ENCODE measurements around the gene EBF3. TPM values are rescaled to one million over a fixed set of nuclear protein-coding genes. Genes with fewer than 3 reads are reported as not detected.
"Not testable (repeated sequence)": the region's sequence is repeated elsewhere in the genome, so short reads cannot be mapped to it uniquely, and the experiment has no call there.

EBF3 gene
- polyA plus RNA-seq, 2 donors: 0.57 to 0.58 TPM

GRCh38 chr10:129921801-129922597 lies 42.1 kb downstream of the EBF3 start:
- no peaks in the 10 kb centered on the region for H3K36me3 ChIP-seq (ENCODE audit: control insufficient read depth in 2 of 2, insufficient read depth in 2 of 2, low read length in 1 of 2)
- H3K9me3 ChIP-seq (ENCODE audit: control insufficient read depth in 2 of 2, insufficient read depth in 1 of 2, low read depth in 1 of 2, low read length in 1 of 2): peaks cover 0 to 3% of the 10 kb centered on the region in 2 donors
- no peaks in the 10 kb centered on the region for H3K27me3 ChIP-seq (ENCODE audit: control insufficient read depth in 1 of 2, insufficient read depth in 2 of 2, low read length in 2 of 2)
- no peak overlapping the region for H3K27ac ChIP-seq (ENCODE audit: low read depth in 2 of 2, low read length in 1 of 2)
- no peaks in the 10 kb centered on the region for H3K4me1 ChIP-seq (ENCODE audit: control insufficient read depth in 2 of 2, insufficient read depth in 2 of 2, low read length in 1 of 2)
- 87 to 88% methylated on average over 16 of the region's 16 CpGs for WGBS, 2 donors
- no peak overlapping the region for H3K4me3 ChIP-seq (ENCODE audit: low read depth in 1 of 2, low read length in 2 of 2)

GRCh38 chr10:129921065-129921670 lies 42.9 kb downstream of the EBF3 start:
- H3K36me3 ChIP-seq (ENCODE audit: control insufficient read depth in 2 of 2, insufficient read depth in 2 of 2, low read length in 1 of 2): no peaks in the 10 kb centered on the region
- H3K9me3 ChIP-seq (ENCODE audit: control insufficient read depth in 2 of 2, insufficient read depth in 1 of 2, low read depth in 1 of 2, low read length in 1 of 2): peaks cover 0 to 3% of the 10 kb centered on the region in 2 donors
- H3K27ac ChIP-seq (ENCODE audit: low read depth in 2 of 2, low read length in 1 of 2): no peak overlapping the region
- no peaks in the 10 kb centered on the region for H3K4me1 ChIP-seq (ENCODE audit: control insufficient read depth in 2 of 2, insufficient read depth in 2 of 2, low read length in 1 of 2)
- WGBS, 2 donors: 84 to 87% methylated on average over 18 of the region's 18 CpGs
- no peaks in the 10 kb centered on the region for H3K27me3 ChIP-seq (ENCODE audit: control insufficient read depth in 1 of 2, insufficient read depth in 2 of 2, low read length in 2 of 2)
- no peak overlapping the region for H3K4me3 ChIP-seq (ENCODE audit: low read depth in 1 of 2, low read length in 2 of 2)

- not testable (repeated sequence) for H3K4me3 ChIP-seq (ENCODE audit: low read depth in 1 of 2, low read length in 2 of 2); H3K4me1 ChIP-seq (ENCODE audit: control insufficient read depth in 2 of 2, insufficient read depth in 2 of 2, low read length in 1 of 2); H3K9me3 ChIP-seq (ENCODE audit: control insufficient read depth in 2 of 2, insufficient read depth in 1 of 2, low read depth in 1 of 2, low read length in 1 of 2); H3K27me3 ChIP-seq (ENCODE audit: control insufficient read depth in 1 of 2, insufficient read depth in 2 of 2, low read length in 2 of 2); H3K36me3 ChIP-seq (ENCODE audit: control insufficient read depth in 2 of 2, insufficient read depth in 2 of 2, low read length in 1 of 2); H3K27ac ChIP-seq (ENCODE audit: low read depth in 2 of 2, low read length in 1 of 2)
- 95 to 96% methylated on average over 14 to 16 of the region's 18 CpGs for WGBS, 2 donors
Observed at GRCh38 chr10:129920187-129920586, 43.9 kb downstream of the EBF3 start.

- no peaks in the 10 kb centered on the region for H3K4me1 ChIP-seq (ENCODE audit: control insufficient read depth in 2 of 2, insufficient read depth in 2 of 2, low read length in 1 of 2)
- H3K27ac ChIP-seq (ENCODE audit: low read depth in 2 of 2, low read length in 1 of 2): no peak overlapping the region
- H3K4me3 ChIP-seq (ENCODE audit: low read depth in 1 of 2, low read length in 2 of 2): no peak overlapping the region
- peaks cover 0 to 3% of the 10 kb centered on the region in 2 donors for H3K9me3 ChIP-seq (ENCODE audit: control insufficient read depth in 2 of 2, insufficient read depth in 1 of 2, low read depth in 1 of 2, low read length in 1 of 2)
- no peaks in the 10 kb centered on the region for H3K36me3 ChIP-seq (ENCODE audit: control insufficient read depth in 2 of 2, insufficient read depth in 2 of 2, low read length in 1 of 2)
- no peaks in the 10 kb centered on the region for H3K27me3 ChIP-seq (ENCODE audit: control insufficient read depth in 1 of 2, insufficient read depth in 2 of 2, low read length in 2 of 2)
- WGBS, 2 donors: 88 to 92% methylated on average over 4 of the region's 4 CpGs
Observed at GRCh38 chr10:129919358-129919757, 44.7 kb downstream of the EBF3 start.

- Histone ChIP-seq H3K9me3 (ENCODE audit: control insufficient read depth in 2 of 2, insufficient read depth in 1 of 2, low read depth in 1 of 2, low read length in 1 of 2) (peaks cover 0 to 3% of the 10 kb centered on the region in 2 donors), H3K27ac (ENCODE audit: low read depth in 2 of 2, low read length in 1 of 2) (no peak overlapping the region), H3K4me1 (ENCODE audit: control insufficient read depth in 2 of 2, insufficient read depth in 2 of 2, low read length in 1 of 2) (no peaks in the 10 kb centered on the region), H3K4me3 (ENCODE audit: low read depth in 1 of 2, low read length in 2 of 2) (no peak overlapping the region), H3K36me3 (ENCODE audit: control insufficient read depth in 2 of 2, insufficient read depth in 2 of 2, low read length in 1 of 2) (no peaks in the 10 kb centered on the region), H3K27me3 (ENCODE audit: control insufficient read depth in 1 of 2, insufficient read depth in 2 of 2, low read length in 2 of 2) (no peaks in the 10 kb centered on the region)
- WGBS, 2 donors: 74 to 79% methylated on average over 8 of the region's 8 CpGs
Observed at GRCh38 chr10:129918836-129919235, 45.2 kb downstream of the EBF3 start.

- Histone ChIP-seq H3K4me3 (ENCODE audit: low read depth in 1 of 2, low read length in 2 of 2) (no peak overlapping the region), H3K9me3 (ENCODE audit: control insufficient read depth in 2 of 2, insufficient read depth in 1 of 2, low read depth in 1 of 2, low read length in 1 of 2) (peaks cover 0 to 3% of the 10 kb centered on the region in 2 donors), H3K27ac (ENCODE audit: low read depth in 2 of 2, low read length in 1 of 2) (no peak overlapping the region), H3K27me3 (ENCODE audit: control insufficient read depth in 1 of 2, insufficient read depth in 2 of 2, low read length in 2 of 2) (no peaks in the 10 kb centered on the region), H3K4me1 (ENCODE audit: control insufficient read depth in 2 of 2, insufficient read depth in 2 of 2, low read length in 1 of 2) (no peaks in the 10 kb centered on the region), H3K36me3 (ENCODE audit: control insufficient read depth in 2 of 2, insufficient read depth in 2 of 2, low read length in 1 of 2) (no peaks in the 10 kb centered on the region)
- WGBS, 2 donors: 88 to 96% methylated on average over 9 of the region's 9 CpGs
Observed at GRCh38 chr10:129918401-129918800, 45.7 kb downstream of the EBF3 start.

GRCh38 chr10:129917936-129918335 lies 46.1 kb downstream of the EBF3 start:
- no peak overlapping the region for H3K27ac ChIP-seq (ENCODE audit: low read depth in 2 of 2, low read length in 1 of 2)
- 93 to 94% methylated on average over 3 of the region's 3 CpGs for WGBS, 2 donors
- no peaks in the 10 kb centered on the region for H3K4me1 ChIP-seq (ENCODE audit: control insufficient read depth in 2 of 2, insufficient read depth in 2 of 2, low read length in 1 of 2)
- peaks cover 0 to 3% of the 10 kb centered on the region in 2 donors for H3K9me3 ChIP-seq (ENCODE audit: control insufficient read depth in 2 of 2, insufficient read depth in 1 of 2, low read depth in 1 of 2, low read length in 1 of 2)
- no peaks in the 10 kb centered on the region for H3K27me3 ChIP-seq (ENCODE audit: control insufficient read depth in 1 of 2, insufficient read depth in 2 of 2, low read length in 2 of 2)
- no peak overlapping the region for H3K4me3 ChIP-seq (ENCODE audit: low read depth in 1 of 2, low read length in 2 of 2)
- no peaks in the 10 kb centered on the region for H3K36me3 ChIP-seq (ENCODE audit: control insufficient read depth in 2 of 2, insufficient read depth in 2 of 2, low read length in 1 of 2)

GRCh38 chr10:129916506-129916995 lies 47.5 kb downstream of the EBF3 start:
- Histone ChIP-seq H3K36me3 (ENCODE audit: control insufficient read depth in 2 of 2, insufficient read depth in 2 of 2, low read length in 1 of 2) (no peaks in the 10 kb centered on the region), H3K9me3 (ENCODE audit: control insufficient read depth in 2 of 2, insufficient read depth in 1 of 2, low read depth in 1 of 2, low read length in 1 of 2) (peaks cover 0 to 3% of the 10 kb centered on the region in 2 donors), H3K27me3 (ENCODE audit: control insufficient read depth in 1 of 2, insufficient read depth in 2 of 2, low read length in 2 of 2) (no peaks in the 10 kb centered on the region), H3K27ac (ENCODE audit: low read depth in 2 of 2, low read length in 1 of 2) (no peak overlapping the region), H3K4me1 (ENCODE audit: control insufficient read depth in 2 of 2, insufficient read depth in 2 of 2, low read length in 1 of 2) (no peaks in the 10 kb centered on the region), H3K4me3 (ENCODE audit: low read depth in 1 of 2, low read length in 2 of 2) (no peak overlapping the region)
- 85 to 90% methylated on average over 7 of the region's 7 CpGs for WGBS, 2 donors

GRCh38 chr10:129915526-129916378 lies 48.3 kb downstream of the EBF3 start:
- no peak overlapping the region for H3K4me3 ChIP-seq (ENCODE audit: low read depth in 1 of 2, low read length in 2 of 2)
- H3K4me1 ChIP-seq (ENCODE audit: control insufficient read depth in 2 of 2, insufficient read depth in 2 of 2, low read length in 1 of 2): no peaks in the 10 kb centered on the region
- H3K27me3 ChIP-seq (ENCODE audit: control insufficient read depth in 1 of 2, insufficient read depth in 2 of 2, low read length in 2 of 2): no peaks in the 10 kb centered on the region
- H3K36me3 ChIP-seq (ENCODE audit: control insufficient read depth in 2 of 2, insufficient read depth in 2 of 2, low read length in 1 of 2): no peaks in the 10 kb centered on the region
- peaks cover 0 to 2% of the 10 kb centered on the region in 2 donors for H3K9me3 ChIP-seq (ENCODE audit: control insufficient read depth in 2 of 2, insufficient read depth in 1 of 2, low read depth in 1 of 2, low read length in 1 of 2)
- WGBS, 2 donors: 86 to 87% methylated on average over 27 of the region's 27 CpGs
- H3K27ac ChIP-seq (ENCODE audit: low read depth in 2 of 2, low read length in 1 of 2): no peak overlapping the region
